ENCODE results near the gene NECTIN2.

NECTIN2 gene

DNA sequence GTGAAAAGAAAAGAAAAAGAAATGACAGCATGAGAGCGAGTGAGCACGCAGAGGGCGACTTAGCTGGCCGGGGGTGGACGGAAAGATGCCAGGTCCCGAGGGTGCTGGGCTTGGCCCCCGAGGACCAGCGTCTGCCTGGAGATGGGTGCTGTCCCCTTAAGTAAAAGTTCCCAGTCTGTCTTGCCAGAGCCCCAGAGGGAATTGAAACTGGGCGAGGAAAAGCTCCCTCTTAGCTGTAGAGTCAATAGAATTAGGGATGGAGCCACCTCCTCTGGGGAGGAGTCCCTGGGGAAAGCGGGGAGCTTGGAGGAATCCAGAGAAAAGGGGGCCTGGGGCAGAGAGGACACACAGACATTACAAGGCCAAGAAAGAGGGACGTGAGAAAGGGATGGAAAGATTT lies 23.9 kb upstream of the NECTIN2 start:
- Histone ChIP-seq H3K4me3 (ENCODE audit: low read depth, low read length, poor library complexity, severe bottlenecking) (no peak overlapping the region), H3K79me2 (ENCODE audit: insufficient read depth, low read length) (no peaks in the 10 kb centered on the region), H3K4me2 (ENCODE audit: low read length) (no peak overlapping the region), H2AFZ (ENCODE audit: low read length) (no peak overlapping the region), H3F3A (ENCODE audit: insufficient read depth, low read length) (no peaks in the 10 kb centered on the region), H3K27ac (ENCODE audit: low read depth, low read length, poor library complexity, severe bottlenecking) (no peak overlapping the region), H3K4me1 (ENCODE audit: insufficient read depth, low read length, severe bottlenecking) (no peaks in the 10 kb centered on the region), H3K36me3 (ENCODE audit: insufficient read depth, low read length) (no peaks in the 10 kb centered on the region), H3K27me3 (ENCODE audit: insufficient read depth, low read length) (peaks cover 8% of the 10 kb centered on the region), H4K20me1 (ENCODE audit: insufficient read depth, low read length) (no peaks in the 10 kb centered on the region), H3K9me2 (ENCODE audit: low read depth, low read length) (no peaks in the 10 kb centered on the region), H3K9ac (ENCODE audit: low read length) (no peak overlapping the region), H3K9me3 (ENCODE audit: low read length) (no peaks in the 10 kb centered on the region)
- TF ChIP-seq, protein P1, sequence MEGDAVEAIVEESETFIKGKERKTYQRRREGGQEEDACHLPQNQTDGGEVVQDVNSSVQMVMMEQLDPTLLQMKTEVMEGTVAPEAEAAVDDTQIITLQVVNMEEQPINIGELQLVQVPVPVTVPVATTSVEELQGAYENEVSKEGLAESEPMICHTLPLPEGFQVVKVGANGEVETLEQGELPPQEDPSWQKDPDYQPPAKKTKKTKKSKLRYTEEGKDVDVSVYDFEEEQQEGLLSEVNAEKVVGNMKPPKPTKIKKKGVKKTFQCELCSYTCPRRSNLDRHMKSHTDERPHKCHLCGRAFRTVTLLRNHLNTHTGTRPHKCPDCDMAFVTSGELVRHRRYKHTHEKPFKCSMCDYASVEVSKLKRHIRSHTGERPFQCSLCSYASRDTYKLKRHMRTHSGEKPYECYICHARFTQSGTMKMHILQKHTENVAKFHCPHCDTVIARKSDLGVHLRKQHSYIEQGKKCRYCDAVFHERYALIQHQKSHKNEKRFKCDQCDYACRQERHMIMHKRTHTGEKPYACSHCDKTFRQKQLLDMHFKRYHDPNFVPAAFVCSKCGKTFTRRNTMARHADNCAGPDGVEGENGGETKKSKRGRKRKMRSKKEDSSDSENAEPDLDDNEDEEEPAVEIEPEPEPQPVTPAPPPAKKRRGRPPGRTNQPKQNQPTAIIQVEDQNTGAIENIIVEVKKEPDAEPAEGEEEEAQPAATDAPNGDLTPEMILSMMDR (IDR thresholded peaks at IDR 0.05; ENCODE audit: low read length), result no peak
- no peak for TF ChIP-seq EZH2 (IDR thresholded peaks at IDR 0.05; ENCODE audit: borderline replicate concordance, low read length)

DNA sequence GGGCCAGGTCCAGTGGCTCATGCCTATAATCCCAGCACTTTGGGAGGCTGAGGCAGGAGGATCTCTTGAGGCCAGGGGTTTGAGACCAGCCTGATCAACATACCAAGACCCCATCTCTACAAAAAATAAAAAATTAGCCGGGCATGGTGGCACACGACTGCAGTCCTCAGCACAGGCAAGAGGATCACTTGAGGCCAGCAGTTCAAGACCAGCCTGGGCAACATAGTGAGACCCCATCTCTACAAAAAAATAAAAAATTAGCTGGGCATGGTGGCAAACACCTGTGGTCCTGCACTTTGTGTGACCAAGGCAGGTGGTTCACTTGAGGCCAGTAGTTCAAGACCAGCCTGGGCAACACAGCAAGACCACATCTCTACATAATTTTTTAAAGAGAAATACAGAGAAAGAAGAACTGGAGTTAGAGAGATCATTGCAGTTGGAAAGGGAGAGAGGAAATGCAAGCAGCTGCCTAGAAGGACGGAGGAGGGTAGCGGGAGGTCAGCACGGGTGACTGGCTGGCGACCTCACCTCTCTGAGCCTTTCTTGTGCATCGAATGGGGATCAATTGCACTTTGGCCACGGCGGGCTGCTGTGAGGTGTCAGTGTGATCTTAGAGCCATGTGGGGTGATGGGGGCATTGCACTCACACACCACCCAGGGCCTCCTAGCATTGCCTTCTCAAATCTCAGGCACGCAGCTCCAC lies 23.3 kb upstream of the NECTIN2 start:
- Histone ChIP-seq H3K9ac (ENCODE audit: low read length) (no peak overlapping the region), H3K27ac (ENCODE audit: low read depth, low read length, poor library complexity, severe bottlenecking) (no peak overlapping the region), H2AFZ (ENCODE audit: low read length) (no peak overlapping the region), H3K36me3 (ENCODE audit: insufficient read depth, low read length) (no peaks in the 10 kb centered on the region), H4K20me1 (ENCODE audit: insufficient read depth, low read length) (no peaks in the 10 kb centered on the region), H3K4me2 (ENCODE audit: low read length) (no peak overlapping the region), H3K9me3 (ENCODE audit: low read length) (no peaks in the 10 kb centered on the region), H3K79me2 (ENCODE audit: insufficient read depth, low read length) (no peaks in the 10 kb centered on the region), H3K9me2 (ENCODE audit: low read depth, low read length) (no peaks in the 10 kb centered on the region), H3K27me3 (ENCODE audit: insufficient read depth, low read length) (peaks cover 8% of the 10 kb centered on the region), H3K4me3 (ENCODE audit: low read depth, low read length, poor library complexity, severe bottlenecking) (no peak overlapping the region), H3F3A (ENCODE audit: insufficient read depth, low read length) (no peaks in the 10 kb centered on the region), H3K4me1 (ENCODE audit: insufficient read depth, low read length, severe bottlenecking) (no peaks in the 10 kb centered on the region)
- TF ChIP-seq, protein P1 (IDR thresholded peaks at IDR 0.05; ENCODE audit: low read length), result no peak
- TF ChIP-seq EZH2 (IDR thresholded peaks at IDR 0.05; ENCODE audit: borderline replicate concordance, low read length), result no peak

DNA sequence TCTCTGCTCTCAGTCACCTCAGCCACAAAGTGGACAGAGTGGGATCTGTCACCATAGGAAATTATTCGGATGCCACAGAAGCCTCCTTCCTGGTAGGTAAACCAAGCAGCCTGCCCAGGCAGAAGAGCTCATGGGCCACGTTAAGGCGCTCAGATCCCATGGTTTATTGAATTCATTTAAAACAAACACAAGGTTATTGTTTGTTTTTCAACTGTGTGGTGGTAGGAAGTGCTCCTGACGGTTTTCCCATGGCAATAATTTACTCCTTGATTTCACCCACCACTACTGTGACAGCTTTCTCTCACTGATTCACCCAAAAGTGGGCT lies 22.8 kb upstream of the NECTIN2 start:
- Histone ChIP-seq H3K79me2 (ENCODE audit: insufficient read depth, low read length) (no peaks in the 10 kb centered on the region), H3K9me2 (ENCODE audit: low read depth, low read length) (no peaks in the 10 kb centered on the region), H3K27ac (ENCODE audit: low read depth, low read length, poor library complexity, severe bottlenecking) (no peak overlapping the region), H3K9me3 (ENCODE audit: low read length) (no peaks in the 10 kb centered on the region), H3K4me2 (ENCODE audit: low read length) (no peak overlapping the region), H3K4me3 (ENCODE audit: low read depth, low read length, poor library complexity, severe bottlenecking) (no peak overlapping the region), H3K27me3 (ENCODE audit: insufficient read depth, low read length) (peaks cover 8% of the 10 kb centered on the region), H2AFZ (ENCODE audit: low read length) (no peak overlapping the region), H4K20me1 (ENCODE audit: insufficient read depth, low read length) (no peaks in the 10 kb centered on the region), H3F3A (ENCODE audit: insufficient read depth, low read length) (no peaks in the 10 kb centered on the region), H3K36me3 (ENCODE audit: insufficient read depth, low read length) (no peaks in the 10 kb centered on the region), H3K4me1 (ENCODE audit: insufficient read depth, low read length, severe bottlenecking) (no peaks in the 10 kb centered on the region), H3K9ac (ENCODE audit: low read length) (no peak overlapping the region)
- TF ChIP-seq, protein P1 (IDR thresholded peaks at IDR 0.05; ENCODE audit: low read length), result no peak
- TF ChIP-seq EZH2 (IDR thresholded peaks at IDR 0.05; ENCODE audit: borderline replicate concordance, low read length), result no peak
